Measurements from ENCODE around the gene MAPKAP1. TPM values are rescaled to one million over a fixed set of nuclear protein-coding genes. Genes with fewer than 3 reads are reported as not detected.

Gene MAPKAP1
- total RNA-seq, 4 donors from 2014 or later, result 54.1 to 195 (median 61.9) TPM

DNA sequence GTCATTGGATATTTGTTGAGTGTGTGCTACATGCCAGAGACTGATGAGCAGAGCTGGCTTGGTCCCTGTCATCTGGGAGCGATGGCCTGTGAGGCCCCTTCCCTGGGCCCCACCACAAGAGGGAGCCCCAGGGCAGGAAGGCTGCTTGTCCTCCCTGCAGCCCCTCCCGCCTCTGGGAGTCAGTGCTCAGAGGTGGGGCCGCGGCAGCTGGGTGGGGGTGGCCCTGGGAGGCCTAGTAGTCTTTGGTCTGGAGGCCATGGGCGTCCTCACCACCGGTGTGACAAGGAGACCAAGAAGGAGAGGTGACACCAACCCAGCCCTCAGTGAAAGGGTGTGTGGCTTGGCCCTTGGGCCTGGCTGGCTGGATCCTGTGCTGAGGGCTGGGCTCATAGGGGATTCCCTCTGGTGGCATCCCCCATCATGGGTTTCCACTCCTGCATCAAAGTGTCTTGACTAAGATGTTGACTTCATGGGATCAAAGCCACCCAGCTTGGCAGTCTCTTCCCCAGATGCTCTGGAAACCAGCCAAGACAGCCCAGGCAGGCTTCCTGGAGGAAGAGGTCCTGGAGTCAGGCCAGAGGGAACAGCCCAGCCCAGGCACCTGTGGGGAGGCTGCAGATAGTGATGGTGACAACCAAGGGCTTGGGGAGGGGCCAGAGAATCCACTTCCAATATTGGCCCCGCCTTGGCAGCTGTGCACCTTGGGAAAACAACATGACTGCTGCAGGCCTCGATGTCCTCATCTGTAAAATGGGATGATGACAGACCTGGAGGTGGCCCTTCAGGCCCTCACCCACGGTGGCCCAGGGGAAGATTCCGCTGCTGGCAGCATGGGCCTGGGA, 278.7 kb downstream of the MAPKAP1 start:
- no peak for DNase-seq
- TF ChIP-seq POLR2A (IDR thresholded peaks at IDR 0.05), result no peak
- TF ChIP-seq, protein P1, sequence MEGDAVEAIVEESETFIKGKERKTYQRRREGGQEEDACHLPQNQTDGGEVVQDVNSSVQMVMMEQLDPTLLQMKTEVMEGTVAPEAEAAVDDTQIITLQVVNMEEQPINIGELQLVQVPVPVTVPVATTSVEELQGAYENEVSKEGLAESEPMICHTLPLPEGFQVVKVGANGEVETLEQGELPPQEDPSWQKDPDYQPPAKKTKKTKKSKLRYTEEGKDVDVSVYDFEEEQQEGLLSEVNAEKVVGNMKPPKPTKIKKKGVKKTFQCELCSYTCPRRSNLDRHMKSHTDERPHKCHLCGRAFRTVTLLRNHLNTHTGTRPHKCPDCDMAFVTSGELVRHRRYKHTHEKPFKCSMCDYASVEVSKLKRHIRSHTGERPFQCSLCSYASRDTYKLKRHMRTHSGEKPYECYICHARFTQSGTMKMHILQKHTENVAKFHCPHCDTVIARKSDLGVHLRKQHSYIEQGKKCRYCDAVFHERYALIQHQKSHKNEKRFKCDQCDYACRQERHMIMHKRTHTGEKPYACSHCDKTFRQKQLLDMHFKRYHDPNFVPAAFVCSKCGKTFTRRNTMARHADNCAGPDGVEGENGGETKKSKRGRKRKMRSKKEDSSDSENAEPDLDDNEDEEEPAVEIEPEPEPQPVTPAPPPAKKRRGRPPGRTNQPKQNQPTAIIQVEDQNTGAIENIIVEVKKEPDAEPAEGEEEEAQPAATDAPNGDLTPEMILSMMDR (IDR thresholded peaks at IDR 0.05), result no peak

DNA sequence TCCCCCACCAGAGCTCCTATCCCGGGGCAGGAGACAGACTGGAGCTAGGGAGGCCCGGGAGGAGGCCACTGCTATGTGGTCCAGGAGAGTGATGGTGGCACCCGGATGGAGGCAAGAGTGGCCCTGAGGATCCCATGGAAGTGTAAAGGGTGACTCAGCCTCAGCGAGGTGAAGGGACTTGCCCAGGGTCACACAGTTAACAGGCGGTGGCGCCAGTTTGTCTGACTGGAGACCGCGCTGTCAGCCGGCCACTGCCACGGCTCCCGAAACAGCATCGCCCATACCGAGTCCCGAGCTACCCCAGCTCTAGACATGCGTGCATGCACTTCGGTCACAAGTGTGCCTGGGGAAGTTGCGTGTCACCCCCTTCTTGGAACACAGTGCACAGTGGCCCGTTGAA, 279.5 kb downstream of the MAPKAP1 start:
- intact Hi-C loops (cut with DNase I; ENCODE audit: low total_unique reads), result no loop called here
- no peak for TF ChIP-seq POLR2A (IDR thresholded peaks at IDR 0.05)
- TF ChIP-seq, protein P1 (IDR thresholded peaks at IDR 0.05), result no peak
- no peaks in the 10 kb centered on the region for H3K27me3 ChIP-seq
- DNase-seq, result no peak
- H3K27ac ChIP-seq, result no peak overlapping the region
- H3K9me3 ChIP-seq, result no peaks in the 10 kb centered on the region
- H3K36me3 ChIP-seq, result no peaks in the 10 kb centered on the region
- no peak overlapping the region for H3K4me3 ChIP-seq
- H3K4me1 ChIP-seq, result no peaks in the 10 kb centered on the region

More for the DNA sequence above, 278.7 kb downstream of the MAPKAP1 start:
- Histone ChIP-seq H3K27ac (no peak overlapping the region), H3K4me3 (no peak overlapping the region), H3K4me1 (no peaks in the 10 kb centered on the region), H3K36me3 (no peaks in the 10 kb centered on the region), H3K9me3 (no peaks in the 10 kb centered on the region), H3K27me3 (no peaks in the 10 kb centered on the region)
- intact Hi-C loops (cut with DNase I; ENCODE audit: low total_unique reads), result no loop called here

- no peak for DNase-seq
- intact Hi-C loops (cut with DNase I; ENCODE audit: low total_unique reads), result no loop called here
- Histone ChIP-seq H3K27ac (no peak overlapping the region), H3K27me3 (no peaks in the 10 kb centered on the region), H3K4me3 (no peak overlapping the region), H3K4me1 (no peaks in the 10 kb centered on the region), H3K9me3 (no peaks in the 10 kb centered on the region), H3K36me3 (no peaks in the 10 kb centered on the region)
- TF ChIP-seq POLR2A (IDR thresholded peaks at IDR 0.05), result no peak
- TF ChIP-seq, protein P1 (IDR thresholded peaks at IDR 0.05), result no peak
These were observed 280.1 kb downstream of the MAPKAP1 start for GRCh38 chr9:125426926-125427325.

DNA sequence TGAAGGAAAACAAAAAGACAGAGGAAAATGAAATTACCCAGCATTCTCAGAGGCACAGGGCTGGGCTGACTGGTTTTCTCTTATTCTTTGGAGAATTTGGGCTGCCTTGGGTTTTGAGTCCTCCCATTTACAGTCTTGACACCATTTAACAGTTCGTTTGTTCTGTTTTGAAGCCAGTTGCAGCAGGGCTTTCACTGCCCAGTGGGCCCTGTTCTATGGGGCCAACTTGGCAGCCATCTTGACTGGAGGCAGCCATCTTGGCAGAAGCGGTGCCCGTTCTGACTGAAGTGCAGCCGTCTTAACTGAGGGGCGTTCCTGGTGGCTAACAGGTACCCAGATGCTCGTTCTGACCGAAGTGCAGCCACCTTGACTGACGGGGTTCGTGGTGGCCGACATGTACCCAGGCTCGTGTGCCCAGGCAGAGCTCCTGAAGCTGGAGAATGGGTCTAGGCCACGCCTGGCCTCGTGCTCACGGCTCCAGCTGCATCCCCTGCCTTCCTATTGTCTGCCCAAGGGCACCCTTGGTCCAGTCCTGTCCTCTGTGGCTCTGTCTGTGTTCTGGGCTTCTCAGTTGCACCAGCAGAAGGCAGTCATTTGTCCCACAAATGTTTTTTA, 281.0 kb downstream of the MAPKAP1 start:
- intact Hi-C loops (cut with DNase I; ENCODE audit: low total_unique reads), result no loop called here
- no peaks in the 10 kb centered on the region for H3K27me3 ChIP-seq
- no peak for DNase-seq
- H3K27ac ChIP-seq, result peak overlapping the region; percentile 70 to 75
- H3K36me3 ChIP-seq, result no peaks in the 10 kb centered on the region
- TF ChIP-seq POLR2A (IDR thresholded peaks at IDR 0.05), result no peak
- TF ChIP-seq, protein P1 (IDR thresholded peaks at IDR 0.05), result no peak
- no peaks in the 10 kb centered on the region for H3K4me1 ChIP-seq
- H3K4me3 ChIP-seq, result no peak overlapping the region
- no peaks in the 10 kb centered on the region for H3K9me3 ChIP-seq
